ENCODE results near the gene FREM1.

Gene FREM1

DNA sequence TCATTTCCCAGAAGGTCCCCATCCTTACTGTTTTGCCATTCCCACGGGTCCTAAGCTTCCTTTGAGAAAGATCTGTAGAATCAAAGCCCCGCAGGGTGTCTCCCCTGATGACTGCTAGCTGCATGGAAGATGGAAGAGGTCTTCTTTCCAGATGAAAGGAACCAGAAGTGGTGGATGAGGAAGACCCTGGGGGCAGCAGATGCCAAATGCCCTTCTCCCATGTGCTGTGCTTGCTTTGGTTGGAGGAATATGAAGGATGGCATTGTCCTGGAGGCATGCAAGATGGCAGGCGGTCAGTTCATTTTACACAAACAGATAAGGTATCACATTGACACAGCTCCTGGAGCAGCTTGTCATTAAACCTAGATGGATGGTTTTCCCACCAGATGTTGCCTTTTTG, 161.9 kb downstream of the FREM1 start:
- Histone ChIP-seq H3K4me1 (ENCODE audit: insufficient read depth, low read length) (peaks cover 5% of the 10 kb centered on the region), H3K36me3 (ENCODE audit: insufficient read depth, low read length) (peaks cover 43% of the 10 kb centered on the region), H3K4me3 (ENCODE audit: low read depth in 1 of 2, low read length in 2 of 2) (no peak overlapping the region), H3K9ac (ENCODE audit: low read length) (no peak overlapping the region), H3K27ac (ENCODE audit: low read depth, low read length) (no peak overlapping the region), H3K27me3 (ENCODE audit: control insufficient read depth in 1 of 2, insufficient read depth in 2 of 2, low read length in 2 of 2) (no peaks in the 10 kb centered on the region), H3K9me3 (ENCODE audit: low read length) (no peaks in the 10 kb centered on the region)

DNA sequence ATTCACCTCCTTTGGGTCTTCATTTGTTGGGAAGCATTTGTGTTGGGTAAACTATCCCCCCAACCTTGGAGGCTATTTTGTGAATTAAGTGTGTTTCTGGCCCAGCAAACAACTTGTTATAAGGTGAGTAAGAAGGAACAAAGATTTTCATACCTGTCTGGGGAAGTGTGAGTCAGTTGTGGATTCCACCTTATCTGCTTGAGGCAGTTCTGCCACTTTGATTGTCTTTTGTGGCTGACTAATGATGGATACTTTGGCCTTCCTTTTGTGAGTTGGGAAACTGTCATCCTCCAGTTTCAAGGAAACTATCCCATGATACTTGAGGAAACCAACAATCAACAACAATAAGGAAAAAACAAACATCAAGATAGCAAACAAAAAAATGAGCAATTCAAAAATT, 163.1 kb downstream of the FREM1 start:
- Histone ChIP-seq H3K4me1 (ENCODE audit: insufficient read depth, low read length) (peaks cover 2% of the 10 kb centered on the region), H3K4me3 (ENCODE audit: low read depth in 1 of 2, low read length in 2 of 2) (no peak overlapping the region), H3K9me3 (ENCODE audit: low read length) (no peaks in the 10 kb centered on the region), H3K9ac (ENCODE audit: low read length) (no peak overlapping the region), H3K36me3 (ENCODE audit: insufficient read depth, low read length) (peaks cover 40% of the 10 kb centered on the region), H3K27me3 (ENCODE audit: control insufficient read depth in 1 of 2, insufficient read depth in 2 of 2, low read length in 2 of 2) (no peaks in the 10 kb centered on the region), H3K27ac (ENCODE audit: low read depth, low read length) (no peak overlapping the region)

DNA sequence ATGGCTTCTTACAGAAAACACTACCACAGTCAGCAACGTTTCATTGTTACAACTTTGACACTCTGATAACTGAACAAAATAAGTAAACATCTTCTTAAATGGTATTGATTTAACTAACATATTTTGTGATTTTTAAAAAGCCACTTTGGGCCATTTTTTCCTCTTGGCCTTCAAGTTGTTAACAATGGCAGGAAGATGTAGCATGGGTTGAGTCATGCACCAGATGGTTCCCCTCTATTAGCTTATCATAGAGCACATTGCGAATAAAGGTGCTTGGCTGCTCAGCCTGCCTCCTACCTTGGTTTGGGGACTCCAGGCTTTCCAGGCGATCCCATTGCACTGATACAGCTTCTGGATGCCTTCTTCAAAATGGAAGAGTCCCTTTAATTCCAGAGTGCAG, 163.6 kb downstream of the FREM1 start:
- no peak overlapping the region for H3K9ac ChIP-seq (ENCODE audit: low read length)
- no peaks in the 10 kb centered on the region for H3K27me3 ChIP-seq (ENCODE audit: control insufficient read depth in 1 of 2, insufficient read depth in 2 of 2, low read length in 2 of 2)
- H3K36me3 ChIP-seq (ENCODE audit: insufficient read depth, low read length): peaks cover 40% of the 10 kb centered on the region
- no peaks in the 10 kb centered on the region for H3K9me3 ChIP-seq (ENCODE audit: low read length)
- H3K27ac ChIP-seq (ENCODE audit: low read depth, low read length): no peak overlapping the region
- H3K4me3 ChIP-seq (ENCODE audit: low read depth in 1 of 2, low read length in 2 of 2): no peak overlapping the region
- no peaks in the 10 kb centered on the region for H3K4me1 ChIP-seq (ENCODE audit: insufficient read depth, low read length)

- Histone ChIP-seq H3K9ac (ENCODE audit: low read length) (no peak overlapping the region), H3K36me3 (ENCODE audit: insufficient read depth, low read length) (peaks cover 39% of the 10 kb centered on the region), H3K4me3 (ENCODE audit: low read depth in 1 of 2, low read length in 2 of 2) (no peak overlapping the region)
Observed at GRCh38 chr9:14744768-14745167, 165.5 kb downstream of the FREM1 start.

DNA sequence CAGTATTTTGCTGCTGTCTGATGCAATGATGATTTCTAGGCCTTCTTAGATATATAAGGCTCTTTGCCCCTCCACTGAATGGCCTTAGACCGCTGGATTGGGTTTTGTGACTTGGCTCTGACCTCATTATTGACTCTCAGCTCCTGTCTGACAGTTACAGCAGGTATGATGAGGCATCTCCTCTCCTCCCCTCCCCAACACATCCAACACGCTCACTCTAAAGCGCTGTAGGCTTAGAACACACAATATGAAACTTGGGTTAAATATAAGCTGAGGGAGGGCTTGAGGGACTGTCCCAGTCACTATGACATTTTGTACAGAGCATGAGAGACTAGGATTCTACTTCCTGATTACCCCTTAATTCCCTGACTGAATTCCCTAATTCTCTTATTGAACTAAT, 168.9 kb downstream of the FREM1 start:
- H3K4me3 ChIP-seq (ENCODE audit: low read depth in 1 of 2, low read length in 2 of 2): no peak overlapping the region
- H3K9ac ChIP-seq (ENCODE audit: low read length): no peak overlapping the region
- peaks cover 38% of the 10 kb centered on the region for H3K36me3 ChIP-seq (ENCODE audit: insufficient read depth, low read length)
- no peaks in the 10 kb centered on the region for H3K27me3 ChIP-seq (ENCODE audit: control insufficient read depth in 1 of 2, insufficient read depth in 2 of 2, low read length in 2 of 2)
- H3K27ac ChIP-seq (ENCODE audit: low read depth, low read length): no peak overlapping the region
- no peaks in the 10 kb centered on the region for H3K9me3 ChIP-seq (ENCODE audit: low read length)
- no peaks in the 10 kb centered on the region for H3K4me1 ChIP-seq (ENCODE audit: insufficient read depth, low read length)

More at GRCh38 chr9:14744768-14745167, 165.5 kb downstream of the FREM1 start:
- Histone ChIP-seq H3K4me1 (ENCODE audit: insufficient read depth, low read length) (no peaks in the 10 kb centered on the region), H3K27me3 (ENCODE audit: control insufficient read depth in 1 of 2, insufficient read depth in 2 of 2, low read length in 2 of 2) (no peaks in the 10 kb centered on the region), H3K27ac (ENCODE audit: low read depth, low read length) (no peak overlapping the region), H3K9me3 (ENCODE audit: low read length) (no peaks in the 10 kb centered on the region)

- H3K27me3 ChIP-seq (ENCODE audit: control insufficient read depth in 1 of 2, insufficient read depth in 2 of 2, low read length in 2 of 2): no peaks in the 10 kb centered on the region
- no peak overlapping the region for H3K9ac ChIP-seq (ENCODE audit: low read length)
- no peak overlapping the region for H3K27ac ChIP-seq (ENCODE audit: low read depth, low read length)
- no peak overlapping the region for H3K4me3 ChIP-seq (ENCODE audit: low read depth in 1 of 2, low read length in 2 of 2)
- H3K4me1 ChIP-seq (ENCODE audit: insufficient read depth, low read length): no peaks in the 10 kb centered on the region
- peaks cover 23% of the 10 kb centered on the region for H3K36me3 ChIP-seq (ENCODE audit: insufficient read depth, low read length)
- no peaks in the 10 kb centered on the region for H3K9me3 ChIP-seq (ENCODE audit: low read length)
Observed at GRCh38 chr9:14733133-14733532, 177.1 kb downstream of the FREM1 start.

DNA sequence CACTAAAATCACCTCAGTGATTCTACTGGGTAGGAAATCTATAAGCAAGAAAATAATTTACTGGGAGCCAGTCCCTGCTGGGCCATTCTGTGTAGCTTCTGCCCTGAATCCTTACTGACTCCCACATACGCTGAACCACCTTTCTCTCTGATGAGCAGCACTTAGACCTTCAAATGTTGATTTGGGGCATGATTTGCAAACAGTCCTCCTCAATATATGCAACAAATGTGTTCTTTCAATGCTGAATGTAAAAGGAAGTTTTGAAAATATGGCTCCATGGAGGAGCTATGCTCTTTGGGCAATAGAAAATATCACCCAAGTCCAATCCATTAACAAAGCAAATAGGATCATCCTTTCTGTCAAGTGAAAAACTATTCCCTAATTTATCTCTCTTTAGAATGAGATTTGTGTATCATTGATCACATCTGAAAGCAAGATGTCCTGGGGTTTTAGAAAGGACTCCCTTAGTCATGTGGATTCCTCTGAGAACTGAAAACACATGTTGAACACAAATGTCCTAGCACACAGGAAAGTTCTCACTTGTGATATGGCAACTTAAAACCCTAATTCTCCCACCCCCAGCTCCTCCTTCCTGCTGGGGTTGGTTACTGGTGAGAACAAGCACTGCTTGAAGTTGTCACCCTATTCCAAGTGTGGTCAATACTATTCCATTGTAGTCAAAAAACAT, 178.8 kb downstream of the FREM1 start:
- Histone ChIP-seq H3K27ac (ENCODE audit: low read depth, low read length) (no peak overlapping the region), H3K4me3 (ENCODE audit: low read depth in 1 of 2, low read length in 2 of 2) (no peak overlapping the region), H3K27me3 (ENCODE audit: control insufficient read depth in 1 of 2, insufficient read depth in 2 of 2, low read length in 2 of 2) (no peaks in the 10 kb centered on the region), H3K4me1 (ENCODE audit: insufficient read depth, low read length) (no peaks in the 10 kb centered on the region), H3K36me3 (ENCODE audit: insufficient read depth, low read length) (peaks cover 6% of the 10 kb centered on the region), H3K9me3 (ENCODE audit: low read length) (no peaks in the 10 kb centered on the region), H3K9ac (ENCODE audit: low read length) (no peak overlapping the region)

- no peaks in the 10 kb centered on the region for H3K27me3 ChIP-seq (ENCODE audit: control insufficient read depth in 1 of 2, insufficient read depth in 2 of 2, low read length in 2 of 2)
- H3K9ac ChIP-seq (ENCODE audit: low read length): no peak overlapping the region
- peaks cover 3% of the 10 kb centered on the region for H3K36me3 ChIP-seq (ENCODE audit: insufficient read depth, low read length)
- H3K27ac ChIP-seq (ENCODE audit: low read depth, low read length): no peak overlapping the region
- no peaks in the 10 kb centered on the region for H3K4me1 ChIP-seq (ENCODE audit: insufficient read depth, low read length)
- no peaks in the 10 kb centered on the region for H3K9me3 ChIP-seq (ENCODE audit: low read length)
- H3K4me3 ChIP-seq (ENCODE audit: low read depth in 1 of 2, low read length in 2 of 2): no peak overlapping the region
Observed at GRCh38 chr9:14730461-14730898, 179.7 kb downstream of the FREM1 start.

GRCh38 chr9:14723301-14723700, 186.9 kb downstream of the FREM1 start:
- no peak overlapping the region for H3K9ac ChIP-seq (ENCODE audit: low read length)
- no peak overlapping the region for H3K27ac ChIP-seq (ENCODE audit: low read depth, low read length)
- no peaks in the 10 kb centered on the region for H3K4me1 ChIP-seq (ENCODE audit: insufficient read depth, low read length)
- H3K27me3 ChIP-seq (ENCODE audit: control insufficient read depth in 1 of 2, insufficient read depth in 2 of 2, low read length in 2 of 2): no peaks in the 10 kb centered on the region
- H3K9me3 ChIP-seq (ENCODE audit: low read length): no peaks in the 10 kb centered on the region
- no peaks in the 10 kb centered on the region for H3K36me3 ChIP-seq (ENCODE audit: insufficient read depth, low read length)
- H3K4me3 ChIP-seq (ENCODE audit: low read depth in 1 of 2, low read length in 2 of 2): no peak overlapping the region

DNA sequence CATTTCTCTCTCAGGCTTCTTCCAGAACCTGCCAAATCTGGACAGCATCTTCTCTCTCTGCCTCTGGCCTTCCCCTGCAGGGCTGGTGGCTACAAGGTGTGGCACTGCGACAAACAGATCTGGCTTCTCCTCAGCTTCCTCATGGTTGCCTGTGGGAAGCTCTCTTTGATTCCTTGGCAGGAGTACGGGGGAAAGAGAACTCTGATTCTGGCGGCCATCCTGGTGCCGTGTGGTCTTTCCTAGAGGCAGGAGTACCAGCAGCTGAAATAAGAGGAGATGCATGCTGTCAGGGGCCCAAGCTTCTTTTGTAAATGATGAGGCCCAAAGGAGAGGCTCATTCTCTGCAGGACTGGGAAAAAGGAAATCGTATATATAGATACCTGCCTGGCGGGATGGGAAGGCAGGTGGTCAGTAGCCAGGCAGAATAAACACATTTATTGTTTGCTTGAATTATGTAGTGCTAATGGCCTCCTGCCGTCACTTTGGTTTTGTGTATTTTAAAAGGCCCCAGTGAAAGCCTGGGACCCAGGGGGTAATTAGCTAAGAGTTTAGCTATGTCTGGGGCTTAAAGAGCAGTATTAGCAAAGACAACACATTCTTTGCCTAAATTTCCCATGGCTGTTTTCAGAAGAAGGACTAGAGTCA, 187.7 kb downstream of the FREM1 start, which contains the start of gene CER1:
CER1 (minus strand) TSS at position 343 of the 645 bp plus-strand sequence; CDS start at position 282, 61 bp downstream.
- Histone ChIP-seq H3K9ac (ENCODE audit: low read length) (no peak within 1 kb of the TSS), H3K27me3 (ENCODE audit: control insufficient read depth in 1 of 2, insufficient read depth in 2 of 2, low read length in 2 of 2) (no peaks in the 10 kb centered on the region), H3K4me1 (ENCODE audit: insufficient read depth, low read length) (no peaks in the 10 kb centered on the region), H3K9me3 (ENCODE audit: low read length) (no peaks in the 10 kb centered on the region), H3K36me3 (ENCODE audit: insufficient read depth, low read length) (no peaks in the 10 kb centered on the region), H3K27ac (ENCODE audit: low read depth, low read length) (no peak within 1 kb of the TSS), H3K4me3 (ENCODE audit: low read depth in 1 of 2, low read length in 2 of 2) (no peak within 1 kb of the TSS)

DNA sequence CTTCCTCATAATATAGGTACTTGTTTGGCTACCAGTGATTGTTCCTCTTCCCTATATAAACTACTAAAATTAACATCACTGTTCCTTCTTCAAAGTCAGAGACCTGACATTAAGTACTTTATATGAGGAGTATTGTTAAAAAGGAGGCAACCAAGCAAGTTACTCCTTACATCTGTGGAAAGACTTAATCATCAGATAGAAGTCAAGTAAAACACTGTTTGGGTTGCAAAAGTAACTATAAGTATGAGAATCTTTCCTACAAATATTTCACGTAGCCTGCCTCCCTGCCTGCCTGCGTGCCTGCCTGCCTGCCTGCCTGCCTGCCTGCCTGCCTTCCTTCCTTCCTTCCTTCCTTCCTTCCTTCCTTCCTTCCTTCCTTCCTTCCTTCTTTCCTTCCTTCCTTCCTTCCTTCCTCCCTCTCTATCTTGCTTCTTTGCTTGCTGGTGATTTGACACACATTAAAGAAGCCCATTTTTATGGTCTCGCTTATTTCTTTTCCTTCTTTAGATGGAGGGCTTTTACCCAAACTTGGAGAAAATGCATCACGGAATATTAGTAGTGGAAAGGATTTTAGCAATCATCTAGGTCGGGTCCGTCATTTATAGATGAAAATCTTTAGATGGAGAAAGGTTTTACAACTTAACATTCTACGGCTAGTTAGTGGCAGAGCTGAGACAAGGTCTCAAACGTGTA, 190.9 kb downstream of the FREM1 start:
- no peaks in the 10 kb centered on the region for H3K36me3 ChIP-seq (ENCODE audit: insufficient read depth, low read length)
- no peaks in the 10 kb centered on the region for H3K9me3 ChIP-seq (ENCODE audit: low read length)
- H3K9ac ChIP-seq (ENCODE audit: low read length): no peak overlapping the region
- no peak overlapping the region for H3K4me3 ChIP-seq (ENCODE audit: low read depth in 1 of 2, low read length in 2 of 2)
- H3K27me3 ChIP-seq (ENCODE audit: control insufficient read depth in 1 of 2, insufficient read depth in 2 of 2, low read length in 2 of 2): no peaks in the 10 kb centered on the region
- H3K4me1 ChIP-seq (ENCODE audit: insufficient read depth, low read length): no peaks in the 10 kb centered on the region
- H3K27ac ChIP-seq (ENCODE audit: low read depth, low read length): no peak overlapping the region
